HG03097 (cell line): ENCODE results near the gene CENPV.
"Not testable (repeated sequence)": the region's sequence is repeated elsewhere in the genome, so short reads cannot be mapped to it uniquely, and the experiment has no call there.

Experiments used
- ATAC-seq: cut with Tn5 transposase; IDR thresholded peaks from one replicate; pipeline ENCODE4 v1.9.1; 2021; ENCODE audit not compliant: unreplicated experiment, low FRiP score

Gene CENPV

DNA sequence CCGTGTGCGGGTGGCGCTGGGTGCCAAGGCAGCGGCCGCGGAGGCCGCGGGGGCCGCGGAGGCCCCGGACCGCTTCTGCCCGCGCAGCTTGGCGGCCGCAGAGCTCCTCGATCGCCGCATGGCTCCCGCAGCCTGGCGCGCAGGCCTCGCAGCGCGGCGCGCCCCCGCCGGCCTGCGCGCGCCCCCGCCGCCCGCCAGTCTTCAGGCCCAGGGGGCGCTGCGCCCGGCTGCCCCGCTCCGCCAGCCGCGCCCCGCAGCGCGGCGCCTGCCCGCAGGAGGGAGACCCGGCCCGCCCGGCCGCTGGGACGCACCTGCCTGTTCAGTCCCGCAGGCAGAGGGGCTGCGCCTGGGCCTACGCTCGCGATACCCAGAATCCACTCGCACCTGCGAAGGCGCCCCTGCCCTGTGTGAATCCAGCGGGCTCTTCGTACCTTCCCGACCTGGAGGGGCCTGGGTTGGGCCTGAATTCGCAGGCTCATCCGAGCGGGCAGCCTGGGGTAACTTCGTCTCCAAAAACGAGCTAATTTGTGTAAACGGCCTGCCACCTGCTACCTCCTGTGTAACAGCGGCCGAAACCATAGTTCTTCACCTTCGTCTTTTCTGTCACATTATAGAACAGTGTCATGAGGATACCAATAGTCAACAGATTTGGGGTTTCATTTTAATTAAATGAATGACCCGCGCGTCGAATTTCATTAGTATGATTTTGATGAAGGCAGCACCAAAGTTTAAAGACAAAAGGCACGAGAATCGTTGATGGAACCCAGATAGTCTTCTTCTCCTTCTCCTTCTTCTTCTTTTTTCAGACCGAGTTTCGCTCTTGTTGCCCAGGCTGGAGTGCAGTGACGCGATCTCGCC lies at the start of gene CENPV:
Gene CENPV, minus strand, starts transcription at position 153 of the 858 bp plus-strand sequence. Its CDS starts 33 bp downstream, at position 120.
- no peak for ATAC-seq

DNA sequence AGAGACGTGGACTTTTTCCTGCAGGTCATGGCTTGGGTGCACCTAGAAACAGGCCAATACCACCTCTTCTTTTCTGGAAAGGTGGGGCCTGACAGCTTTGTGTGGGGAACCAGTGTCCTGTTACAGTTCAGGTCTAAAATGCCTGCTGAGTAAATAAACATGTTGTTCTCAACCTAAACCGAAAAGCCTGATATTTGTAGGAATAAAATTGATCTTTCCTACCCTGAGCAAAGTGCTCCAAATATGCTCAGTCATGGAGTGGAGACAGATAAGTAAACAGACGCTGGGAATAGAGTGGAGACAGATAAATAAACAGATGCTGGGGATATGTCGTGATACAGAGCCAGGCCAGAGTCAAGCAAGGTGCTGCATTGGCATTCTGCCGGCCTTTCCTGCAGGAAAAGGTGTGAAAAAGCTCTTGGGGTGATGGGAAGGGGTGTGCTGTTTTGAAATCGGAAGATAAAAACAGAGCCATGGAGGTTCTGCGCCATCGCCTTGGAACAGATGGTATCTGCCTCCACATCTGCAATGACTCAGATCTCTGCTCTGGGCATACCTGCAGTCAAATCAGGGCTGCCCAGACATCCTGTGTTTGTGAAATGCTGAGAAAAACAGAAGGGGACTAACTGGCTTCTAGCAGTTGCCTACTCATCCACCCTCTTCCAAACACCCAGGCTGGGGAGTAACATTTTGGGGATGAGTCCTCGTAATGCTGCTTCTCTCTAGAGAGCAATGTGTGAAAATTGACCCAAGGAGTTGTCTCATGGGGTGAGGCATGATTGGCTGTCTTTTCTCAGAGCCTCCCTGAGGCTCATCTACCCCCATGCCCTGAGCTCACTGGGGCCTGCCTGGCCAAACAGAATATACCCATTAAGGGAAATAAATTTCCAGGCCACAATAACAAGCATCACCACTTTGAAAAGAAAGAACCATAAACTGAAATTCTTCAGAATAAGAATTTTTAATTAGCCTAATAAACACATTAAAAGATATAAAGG lies 45.3 kb upstream of the CENPV start:
- peak; percentile 69 for ATAC-seq

DNA sequence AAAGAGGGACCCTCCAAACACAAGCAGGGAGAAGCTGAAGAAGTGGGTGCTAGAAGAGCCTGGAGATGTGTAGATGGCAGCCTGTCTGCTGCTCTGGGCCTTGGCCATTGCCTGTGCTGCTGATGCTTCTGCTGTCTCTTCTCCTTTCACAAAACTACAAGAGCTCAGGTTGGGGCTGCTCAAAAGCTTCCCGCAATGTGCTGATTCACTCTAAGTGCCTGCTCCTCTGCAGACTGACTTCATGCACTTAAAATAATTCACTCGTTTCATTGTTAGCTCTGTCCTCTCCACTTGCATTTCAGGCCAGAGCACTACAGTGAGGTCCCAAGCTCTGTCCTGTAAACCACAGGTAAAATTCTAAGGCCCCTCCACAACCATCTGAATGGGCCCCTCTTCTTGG lies 43.4 kb upstream of the CENPV start:
- not testable (repeated sequence) for ATAC-seq

DNA sequence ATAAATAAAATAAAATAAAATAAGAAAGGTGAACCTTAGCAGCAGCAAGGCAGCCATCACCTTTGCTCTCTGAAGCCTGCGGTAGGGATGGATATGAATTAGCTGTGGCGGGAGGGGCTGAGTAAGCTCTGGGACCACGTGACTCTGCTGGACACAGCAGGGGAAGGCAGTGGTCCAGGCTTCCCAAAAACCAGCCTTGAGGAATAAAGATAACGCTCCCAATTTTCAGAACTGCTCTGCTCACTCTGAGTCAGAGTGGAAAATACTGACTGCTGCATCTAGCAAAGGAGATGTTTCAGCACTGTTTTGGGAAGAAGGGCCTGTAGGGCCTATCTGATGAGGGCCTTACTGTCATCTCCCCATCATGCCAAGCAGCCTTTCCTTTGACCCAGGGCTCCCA lies 42.6 kb upstream of the CENPV start:
- ATAC-seq = not testable (repeated sequence)

DNA sequence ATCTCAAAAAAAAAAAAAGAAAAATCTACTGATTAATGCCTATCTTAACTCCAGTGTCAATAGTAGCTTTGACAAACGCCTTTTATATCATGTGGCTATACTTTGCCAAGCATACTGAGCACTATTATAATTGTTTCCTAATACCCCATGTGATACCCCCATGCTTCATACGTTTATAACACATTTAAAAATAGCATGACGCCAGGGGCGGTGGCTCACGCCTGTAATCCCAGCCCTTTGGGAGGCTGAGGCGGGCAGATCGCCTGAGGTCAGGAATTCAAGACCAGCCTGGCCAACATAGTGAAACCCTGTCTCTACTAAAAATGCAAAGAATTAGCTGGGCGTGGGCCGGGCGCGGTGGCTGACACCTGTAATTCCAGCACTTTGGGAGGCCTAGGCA lies 39.2 kb upstream of the CENPV start:
- not testable (repeated sequence) for ATAC-seq

DNA sequence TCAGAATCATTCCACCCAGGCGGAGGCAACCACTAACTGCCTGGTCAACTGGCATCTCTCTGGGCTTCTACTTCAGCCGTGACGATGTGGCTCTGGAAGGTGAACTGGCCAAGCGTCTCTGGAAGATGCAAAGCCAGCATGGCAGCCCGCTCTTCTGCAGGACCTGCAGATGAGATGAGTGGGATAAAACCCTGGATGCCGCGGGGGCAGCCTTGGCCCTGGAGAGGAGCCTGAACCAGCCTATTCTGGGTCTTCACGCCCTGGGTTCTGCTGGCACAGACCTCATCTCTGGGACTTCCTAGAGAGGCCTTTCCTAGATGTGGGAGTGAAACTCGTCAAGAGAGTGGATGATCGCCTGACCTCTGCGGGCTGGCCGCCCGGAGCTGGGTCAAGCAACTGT lies 38.2 kb upstream of the CENPV start:
- ATAC-seq = no peak

DNA sequence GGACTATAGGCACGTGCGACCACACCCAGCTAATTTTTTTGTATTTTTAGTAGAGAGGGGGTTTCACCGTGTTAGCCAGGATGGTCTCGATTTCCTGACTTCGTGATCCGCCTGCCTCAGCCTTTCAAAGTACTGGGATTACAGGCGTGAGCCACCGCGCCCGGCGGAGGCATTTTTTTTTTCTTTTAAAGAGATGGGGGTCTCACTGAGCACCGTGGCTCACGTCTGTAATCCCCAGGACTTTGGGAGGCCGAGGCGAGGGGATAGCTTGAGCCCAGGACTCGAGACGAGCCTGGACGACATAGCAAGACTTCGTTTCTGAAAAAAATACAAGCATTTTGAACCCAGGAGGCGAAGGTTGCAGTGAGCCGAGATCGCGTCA lies 32.8 kb upstream of the CENPV start:
- not testable (repeated sequence) for ATAC-seq

DNA sequence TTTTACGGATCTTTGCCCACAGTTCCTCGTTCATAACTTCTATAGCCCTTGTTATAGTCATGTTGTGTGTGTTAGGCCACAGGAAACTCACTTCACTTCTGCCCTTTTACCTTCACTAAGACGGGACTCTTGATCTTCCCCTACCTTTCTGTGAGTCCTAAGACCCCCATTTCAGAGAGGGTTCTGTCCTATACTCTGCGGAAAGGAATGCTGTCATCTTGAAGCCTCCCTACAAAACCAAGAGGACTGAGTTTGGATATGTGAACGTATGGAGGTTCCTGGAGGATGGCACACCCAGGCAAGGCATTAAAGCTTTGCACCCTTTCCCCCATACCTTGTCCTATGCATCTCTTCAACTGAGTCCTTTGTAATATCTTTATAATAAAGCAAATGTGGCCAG lies 31.3 kb upstream of the CENPV start:
- ATAC-seq = no peak

DNA sequence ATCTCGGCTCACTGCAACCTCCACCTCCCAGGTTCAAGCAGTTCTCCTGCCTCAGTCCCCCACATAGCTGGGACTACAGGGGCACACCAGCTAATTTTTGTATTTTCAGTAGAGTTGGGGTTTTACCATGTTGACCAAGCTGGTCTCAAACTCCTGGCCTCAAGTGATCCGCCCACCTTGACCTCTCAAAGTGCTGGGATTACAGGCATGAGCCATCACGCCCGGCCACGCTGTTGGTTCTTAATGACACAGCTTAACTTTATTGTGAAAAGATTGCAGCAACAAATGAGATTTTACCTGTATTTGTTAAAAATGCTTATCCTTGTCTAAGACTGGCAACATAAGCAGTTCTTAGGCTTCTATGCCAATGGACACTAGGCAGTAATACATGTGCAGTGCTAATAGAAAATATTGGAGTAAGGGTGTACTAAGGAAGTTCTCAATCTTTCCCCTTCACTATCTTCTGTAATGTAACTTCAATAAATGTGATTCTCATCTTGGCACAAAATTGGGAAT lies 30.6 kb upstream of the CENPV start:
- no peak for ATAC-seq

DNA sequence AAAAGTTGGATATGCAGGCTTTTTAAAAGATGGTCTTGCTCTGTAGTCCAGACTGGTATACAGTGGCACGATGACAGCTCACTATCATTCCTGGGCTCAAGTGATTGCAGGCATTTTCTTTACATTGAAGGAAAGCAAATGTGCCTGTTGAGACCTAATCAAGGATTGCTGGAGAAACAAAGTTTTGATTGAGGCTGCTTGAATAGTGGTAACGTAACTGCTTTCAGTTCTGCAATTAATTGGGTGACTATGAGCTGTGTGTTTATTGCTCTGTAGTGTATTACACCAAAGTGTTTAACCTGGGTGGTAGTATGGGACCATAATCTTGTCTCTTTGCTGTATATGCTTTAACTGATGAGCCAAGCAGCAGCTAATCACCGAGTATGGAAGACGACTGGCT lies 29.9 kb upstream of the CENPV start:
- no peak for ATAC-seq

DNA sequence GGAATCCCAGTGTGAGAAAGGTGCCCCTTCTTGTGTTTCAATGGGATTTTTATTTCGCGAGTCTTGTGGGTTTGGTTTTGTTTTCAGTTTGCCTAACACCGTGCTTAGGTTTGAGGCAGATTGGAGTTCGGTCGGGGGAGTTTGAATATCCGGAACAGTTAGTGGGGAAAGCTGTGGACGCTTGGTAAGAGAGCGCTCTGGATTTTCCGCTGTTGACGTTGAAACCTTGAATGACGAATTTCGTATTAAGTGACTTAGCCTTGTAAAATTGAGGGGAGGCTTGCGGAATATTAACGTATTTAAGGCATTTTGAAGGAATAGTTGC lies 28.2 kb upstream of the CENPV start:
- ATAC-seq = peak; percentile 10

DNA sequence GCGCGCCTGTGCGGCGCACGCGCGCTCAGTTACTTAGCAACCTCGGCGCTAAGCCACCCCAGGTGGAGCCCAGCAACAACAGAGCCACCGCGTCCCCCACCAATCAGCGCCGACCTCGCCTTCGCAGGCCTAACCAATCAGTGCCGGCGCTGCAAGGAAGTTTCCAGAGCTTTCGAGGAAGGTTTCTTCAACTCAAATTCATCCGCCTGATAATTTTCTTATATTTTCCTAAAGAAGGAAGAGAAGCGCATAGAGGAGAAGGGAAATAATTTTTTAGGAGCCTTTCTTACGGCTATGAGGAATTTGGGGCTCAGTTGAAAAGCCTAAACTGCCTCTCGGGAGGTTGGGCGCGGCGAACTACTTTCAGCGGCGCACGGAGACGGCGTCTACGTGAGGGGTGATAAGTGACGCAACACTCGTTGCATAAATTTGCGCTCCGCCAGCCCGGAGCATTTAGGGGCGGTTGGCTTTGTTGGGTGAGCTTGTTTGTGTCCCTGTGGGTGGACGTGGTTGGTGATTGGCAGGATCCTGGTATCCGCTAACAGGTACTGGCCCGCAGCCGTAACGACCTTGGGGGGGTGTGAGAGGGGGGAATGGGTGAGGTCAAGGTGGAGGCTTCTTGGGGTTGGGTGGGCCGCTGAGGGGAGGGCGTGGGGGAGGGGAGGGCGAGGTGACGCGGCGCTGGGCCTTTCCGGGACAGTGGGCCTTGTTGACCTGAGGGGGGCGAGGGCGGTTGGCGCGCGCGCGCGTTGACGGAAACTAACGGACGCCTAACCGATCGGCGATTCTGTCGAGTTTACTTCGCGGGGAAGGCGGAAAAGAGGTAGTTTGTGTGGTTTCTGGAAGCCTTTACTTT lies 27.6 kb upstream of the CENPV start, which contains the start of gene UBB:
Gene UBB, plus strand, starts transcription at position 452 of the 856 bp plus-strand sequence. CDS start 817 bp downstream, outside the sequence.
- peak; percentile 89 for ATAC-seq

DNA sequence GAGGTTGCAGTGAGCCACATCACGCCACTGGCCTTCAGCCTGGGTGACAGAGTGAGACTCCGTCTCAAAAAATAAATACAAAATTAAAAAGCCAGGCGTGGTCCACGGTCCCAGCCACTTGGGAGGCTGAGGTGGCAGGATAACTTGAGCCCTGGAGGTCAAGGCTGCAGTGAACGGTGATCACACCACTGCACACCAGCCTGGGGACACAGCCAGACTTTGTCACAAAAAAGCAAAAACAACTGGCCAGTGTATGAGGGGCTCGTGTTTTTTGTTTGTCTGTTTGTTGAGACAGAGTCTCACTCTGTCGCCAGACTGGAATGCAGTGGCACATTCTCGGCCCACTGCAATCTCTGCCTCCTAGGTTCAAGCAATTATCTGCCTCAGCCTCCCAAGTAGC lies 26.4 kb upstream of the CENPV start:
- ATAC-seq = no peak

DNA sequence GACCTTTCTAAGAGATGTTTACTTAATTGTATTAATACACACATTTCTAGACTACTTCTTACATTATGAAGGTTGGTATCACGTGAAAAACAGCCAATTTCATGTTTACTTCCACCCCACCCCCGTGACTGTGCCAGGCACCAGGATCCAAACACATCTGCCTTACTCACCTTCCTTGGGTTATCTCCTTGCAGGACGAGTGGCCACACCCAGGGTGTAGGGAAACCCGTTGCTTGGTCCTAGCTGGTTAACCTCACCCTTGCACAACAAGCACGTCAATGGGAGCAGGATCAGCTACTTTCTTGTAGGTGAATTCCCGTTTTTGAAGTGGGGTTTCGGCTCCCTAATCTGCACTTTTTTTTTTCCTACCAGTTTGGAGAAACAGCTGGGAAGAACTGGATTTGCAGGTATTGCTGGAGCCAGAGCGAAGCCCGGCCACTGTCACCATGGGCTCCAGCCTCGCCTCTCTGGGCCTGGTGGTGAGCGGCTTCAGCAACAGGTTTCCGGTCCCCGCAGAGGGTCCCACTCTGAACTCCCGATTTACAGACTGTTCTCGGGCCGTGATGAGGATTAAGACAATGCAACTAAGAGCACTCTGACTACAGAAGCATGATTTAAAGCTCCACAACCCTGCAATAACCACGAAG lies 25.5 kb upstream of the CENPV start:
- ATAC-seq = no peak

DNA sequence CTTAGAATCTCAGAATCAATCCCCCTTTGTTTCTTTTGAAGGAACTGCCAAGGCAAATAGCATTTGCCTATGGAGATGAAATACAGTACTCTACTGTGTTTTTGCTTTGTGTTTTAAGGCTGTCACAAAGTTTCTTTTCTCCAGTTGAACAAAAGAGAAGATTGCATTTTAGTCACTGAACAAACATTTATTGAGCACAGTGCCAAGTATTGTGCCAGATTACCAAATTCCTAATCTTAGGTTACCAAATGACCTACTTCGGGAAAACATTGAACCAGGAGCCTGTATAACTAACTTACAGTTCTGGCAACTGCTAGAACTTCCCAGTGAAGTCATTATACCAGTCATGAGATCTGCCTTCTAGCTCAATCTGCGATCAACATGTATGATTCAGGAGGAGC lies 24.7 kb upstream of the CENPV start:
- ATAC-seq = no peak

DNA sequence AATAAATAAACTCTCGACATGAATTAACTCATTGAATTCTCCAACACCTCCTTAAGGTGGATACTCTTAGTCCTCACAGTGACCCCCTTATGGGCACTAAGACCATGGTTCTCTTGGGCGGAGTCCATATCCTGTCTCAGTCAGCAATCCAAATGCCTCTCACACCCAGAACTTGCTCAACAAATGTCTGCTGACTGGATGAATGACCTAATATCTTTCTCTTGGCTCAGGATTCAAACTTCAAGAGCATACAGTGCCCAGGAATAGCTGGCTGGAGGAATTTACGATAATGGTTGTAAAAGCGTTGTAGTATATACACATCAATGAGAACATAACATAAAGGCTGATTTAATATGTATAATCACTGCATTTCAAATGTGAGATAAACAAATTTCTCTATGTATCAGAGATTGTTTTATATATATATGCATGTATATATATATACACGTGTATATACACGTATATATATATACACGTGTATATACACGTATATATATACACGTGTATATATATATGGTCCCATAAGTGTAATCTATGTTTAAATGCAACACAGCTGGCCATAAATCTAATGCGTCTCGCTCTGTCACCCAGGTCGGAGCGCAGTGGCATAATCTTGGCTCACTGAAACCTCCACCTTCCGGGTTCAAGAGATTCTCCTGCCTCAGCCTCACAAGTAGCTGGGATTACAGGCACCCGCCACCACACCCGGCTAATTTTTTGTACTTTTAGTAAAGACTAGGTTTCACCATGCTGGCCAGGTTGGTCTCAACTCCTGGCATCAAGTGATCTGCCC lies 21.1 kb upstream of the CENPV start:
- no peak for ATAC-seq

DNA sequence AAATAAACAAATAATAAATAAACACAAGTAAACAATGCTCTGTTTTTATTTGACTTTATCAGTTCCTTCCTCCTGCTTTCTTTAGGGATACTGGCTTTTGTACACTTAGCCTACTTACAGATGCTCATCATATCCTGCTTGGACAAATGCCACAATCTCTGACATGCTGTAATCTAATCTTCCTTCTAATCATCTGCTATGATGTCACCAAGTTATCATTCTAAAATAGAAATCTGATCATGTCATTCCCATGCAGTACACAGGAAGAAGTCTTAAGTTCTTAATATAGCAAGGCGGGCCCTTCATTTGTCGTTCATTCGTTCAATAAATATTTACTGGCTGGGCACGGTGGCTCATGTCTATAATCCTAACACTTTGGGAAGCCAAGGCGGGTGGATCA lies 18.5 kb upstream of the CENPV start:
- no peak for ATAC-seq

DNA sequence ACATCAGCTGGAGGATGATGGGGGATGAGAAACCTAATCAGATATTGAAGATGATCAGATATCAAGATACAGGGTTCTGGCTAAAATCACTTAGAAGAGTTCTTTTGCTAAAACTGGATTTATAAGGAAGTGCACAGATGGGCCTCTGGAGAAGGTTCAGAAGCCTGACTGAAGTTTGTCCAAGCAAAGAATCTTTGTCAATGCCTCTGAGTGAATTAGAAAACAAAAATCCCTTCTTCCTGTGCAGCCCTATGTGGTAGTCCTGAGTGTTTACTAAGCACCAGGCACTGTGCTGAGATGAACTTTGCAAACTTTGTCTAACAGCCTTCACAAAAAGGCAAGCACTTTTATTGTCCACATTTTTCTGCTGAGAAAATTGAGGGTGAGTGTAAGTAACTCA lies 11.4 kb upstream of the CENPV start:
- ATAC-seq = no peak
